Measurements from ENCODE around the gene GARNL3. TPM values are rescaled to one million over a fixed set of nuclear protein-coding genes. Genes with fewer than 3 reads are reported as not detected.

Gene GARNL3
- total RNA-seq, 1 donor from 2014 or later: 8.0 TPM

GRCh38 chr9:127370672-127371648 is 106.4 kb downstream of the GARNL3 start:
- ATAC-seq (peak; percentile 29), DNase-seq (no peak)
- H3K9me3 ChIP-seq: no peaks in the 10 kb centered on the region
- intact Hi-C loops (cut with DNase I): no loop called here
- H3K4me3 ChIP-seq: no peak overlapping the region
- H3K27ac ChIP-seq: no peak overlapping the region
- H3K4me1 ChIP-seq: no peaks in the 10 kb centered on the region
- H3K27me3 ChIP-seq: no peaks in the 10 kb centered on the region
- TF ChIP-seq CTCF (IDR thresholded peaks at IDR 0.05): no peak
- H3K36me3 ChIP-seq: no peaks in the 10 kb centered on the region

- ATAC-seq: no peak
- Histone ChIP-seq H3K4me3 (no peak overlapping the region), H3K9me3 (no peaks in the 10 kb centered on the region)
Measured at GRCh38 chr9:127380479-127380878, 115.9 kb downstream of the GARNL3 start.

GRCh38 chr9:127382541-127382940 is 118.0 kb downstream of the GARNL3 start:
- Histone ChIP-seq H3K9me3 (no peaks in the 10 kb centered on the region), H3K27ac (no peak overlapping the region), H3K4me3 (no peak overlapping the region), H3K27me3 (no peaks in the 10 kb centered on the region), H3K4me1 (no peaks in the 10 kb centered on the region), H3K36me3 (no peaks in the 10 kb centered on the region)
- no peak for DNase-seq
- intact Hi-C loops (cut with DNase I): no loop called here
- TF ChIP-seq CTCF (IDR thresholded peaks at IDR 0.05): no peak
- ATAC-seq: no peak

More at GRCh38 chr9:127380479-127380878, 115.9 kb downstream of the GARNL3 start:
- TF ChIP-seq CTCF (IDR thresholded peaks at IDR 0.05): no peak
- no peak overlapping the region for H3K27ac ChIP-seq
- no peaks in the 10 kb centered on the region for H3K4me1 ChIP-seq
- no peaks in the 10 kb centered on the region for H3K36me3 ChIP-seq
- H3K27me3 ChIP-seq: no peaks in the 10 kb centered on the region
- intact Hi-C loops (cut with DNase I): no loop called here
- no peak for DNase-seq

GRCh38 chr9:127384016-127384730 is 119.6 kb downstream of the GARNL3 start:
- ATAC-seq (no peak), DNase-seq (peak; percentile 51)
- Histone ChIP-seq H3K9me3 (no peaks in the 10 kb centered on the region), H3K27me3 (no peaks in the 10 kb centered on the region), H3K4me1 (no peaks in the 10 kb centered on the region), H3K36me3 (no peaks in the 10 kb centered on the region), H3K27ac (no peak overlapping the region), H3K4me3 (no peak overlapping the region)
- no peak for TF ChIP-seq CTCF (IDR thresholded peaks at IDR 0.05)
- intact Hi-C loops (cut with DNase I): no loop called here

- Histone ChIP-seq H3K36me3 (no peaks in the 10 kb centered on the region), H3K9me3 (no peaks in the 10 kb centered on the region), H3K4me1 (no peaks in the 10 kb centered on the region), H3K27me3 (no peaks in the 10 kb centered on the region), H3K27ac (no peak overlapping the region), H3K4me3 (no peak overlapping the region)
- ATAC-seq (no peak), DNase-seq (peak; percentile 40)
- intact Hi-C loops (cut with DNase I): no loop called here
- TF ChIP-seq CTCF (IDR thresholded peaks at IDR 0.05): no peak
Measured at GRCh38 chr9:127384901-127385300, 120.3 kb downstream of the GARNL3 start.
